DOHH2 (cell line): ENCODE measurements around the gene PCDHGA6.

Source experiments
- H3F3A ChIP-seq: fragments of 200-600 bp; sonication (generic), shearing (Covaris generic); 2 replicates; pipeline ENCODE4 v1.6.0; 2016; ENCODE audit warnings: antibody characterized with exemption, mild to moderate bottlenecking; ENCODE audit not compliant: control insufficient read depth, insufficient read depth
- H3K27ac ChIP-seq: fragments of 200-600 bp; sonication (generic); 2 replicates; pipeline ENCODE4 v1.5.1; 2014; ENCODE audit warnings: low read depth, mild to moderate bottlenecking, low read length, moderate library complexity
- H3K27me3 ChIP-seq: fragments of 200-600 bp; sonication (generic); 2 replicates; pipeline ENCODE4 v1.6.1; 2014; ENCODE audit warnings: mild to moderate bottlenecking, low read length, mixed read lengths; ENCODE audit not compliant: control insufficient read depth
- H3K36me3 ChIP-seq: fragments of 200-600 bp; sonication (generic); 2 replicates; pipeline ENCODE4 v1.6.1; 2014; ENCODE audit warnings: mild to moderate bottlenecking, low read length, moderate library complexity, mixed read lengths; ENCODE audit not compliant: control insufficient read depth
- H3K4me1 ChIP-seq: fragments of 200-600 bp; sonication (generic); 2 replicates; pipeline ENCODE4 v1.6.1; 2014; ENCODE audit warnings: mild to moderate bottlenecking, low read length, mixed read lengths; ENCODE audit not compliant: control insufficient read depth
- H3K4me2 ChIP-seq: fragments of 200-600 bp; sonication (generic); 2 replicates; pipeline ENCODE4 v1.6.0; 2014; ENCODE audit warnings: mild to moderate bottlenecking, low read length, moderate library complexity
- H3K4me3 ChIP-seq: fragments of 200-600 bp; sonication (generic); 2 replicates; pipeline ENCODE4 v1.5.1; 2014; ENCODE audit warnings: mild to moderate bottlenecking, low read length, mixed read lengths
- H3K79me2 ChIP-seq: fragments of 200-600 bp; sonication (generic); 2 replicates; pipeline ENCODE4 v1.6.1; 2014; ENCODE audit warnings: mild to moderate bottlenecking, low read length, mixed read lengths; ENCODE audit not compliant: control insufficient read depth
- H3K9me2 ChIP-seq: fragments of 200-600 bp; sonication (generic); replicated peaks from 2 replicates; pipeline ENCODE4 v1.6.1; 2014; ENCODE audit warnings: mild to moderate bottlenecking, low read length, mixed read lengths; ENCODE audit not compliant: control insufficient read depth
- H3K9me3 ChIP-seq: fragments of 200-600 bp; sonication (generic); 2 replicates; pipeline ENCODE4 v1.6.1; 2014; ENCODE audit warnings: antibody characterized with exemption, low read length, mixed read lengths; ENCODE audit not compliant: control insufficient read depth, insufficient read depth
- H4K20me1 ChIP-seq: fragments of 200-600 bp; sonication (generic); 2 replicates; pipeline ENCODE4 v1.6.0; 2014; ENCODE audit warnings: low read depth, mild to moderate bottlenecking, antibody characterized with exemption, low read length, moderate library complexity; ENCODE audit not compliant: control insufficient read depth, insufficient read depth
- CTCF ChIP-seq: fragments of 200-600 bp; sonication (generic); IDR thresholded peaks from one replicate; pipeline ENCODE4 v1.5.1; 2014; ENCODE audit warnings: antibody characterized with exemption, mild to moderate bottlenecking, low read depth, low read length; ENCODE audit not compliant: poor library complexity, severe bottlenecking
- EZH2phosphoT487 ChIP-seq: fragments of 200-600 bp; sonication (generic); IDR thresholded peaks from 2 replicates; pipeline ENCODE4 v1.6.1; 2017; ENCODE audit warnings: borderline replicate concordance, mild to moderate bottlenecking, antibody characterized with exemption, low read length, moderate library complexity, mixed read lengths

The PCDHGA6 gene

GRCh38 chr5:141373673-141374317 is at the start of gene PCDHGA6:
PCDHGA6 (plus strand) TSS chr5:141373891; CDS start chr5:141374084, 193 bp downstream.
- Histone ChIP-seq H3K4me3 (no peak within 1 kb of the TSS), H3K27me3 (no peaks in the 10 kb centered on the region), H3K79me2 (peaks cover 31% of the 10 kb centered on the region), H3F3A (no peaks in the 10 kb centered on the region), H3K9me3 (peaks cover 60% of the 10 kb centered on the region), H4K20me1 (no peaks in the 10 kb centered on the region), H3K4me2 (no peak within 1 kb of the TSS), H3K27ac (no peak within 1 kb of the TSS), H3K4me1 (peaks cover 16% of the 10 kb centered on the region), H3K36me3 (peaks cover 62% of the 10 kb centered on the region), H3K9me2 (no peaks in the 10 kb centered on the region)
- TF ChIP-seq EZH2phosphoT487 (no peak), CTCF (no peak)

GRCh38 chr5:141326088-141326854 is 47.4 kb upstream of the PCDHGA6 start:
- H3K4me1 ChIP-seq: peaks cover 37% of the 10 kb centered on the region
- no peaks in the 10 kb centered on the region for H4K20me1 ChIP-seq
- H3K9me3 ChIP-seq: peaks cover 12% of the 10 kb centered on the region; the same call in 1 of the 2 replicates
- H3F3A ChIP-seq: no peaks in the 10 kb centered on the region
- no peaks in the 10 kb centered on the region for H3K27me3 ChIP-seq
- TF ChIP-seq EZH2phosphoT487 (no peak), CTCF (peak; percentile 75)
- H3K9me2 ChIP-seq: no peaks in the 10 kb centered on the region
- peak overlapping the region; percentile 80 for H3K4me3 ChIP-seq
- peak overlapping the region; percentile 31; the same call in 1 of the 2 replicates for H3K27ac ChIP-seq
- H3K36me3 ChIP-seq: no peaks in the 10 kb centered on the region
- peak overlapping the region; percentile 73 for H3K4me2 ChIP-seq
- H3K79me2 ChIP-seq: no peaks in the 10 kb centered on the region

- no peak for TF ChIP-seq EZH2phosphoT487
- TF ChIP-seq CTCF: no peak
- H3K79me2 ChIP-seq: no peaks in the 10 kb centered on the region
- no peak overlapping the region for H3K27ac ChIP-seq
- H3K4me3 ChIP-seq: no peak overlapping the region
- no peaks in the 10 kb centered on the region for H3K36me3 ChIP-seq
- peaks cover 12% of the 10 kb centered on the region; the same call in 1 of the 2 replicates for H3K9me3 ChIP-seq
- H3K4me2 ChIP-seq: no peak overlapping the region
- peaks cover 26% of the 10 kb centered on the region for H3K4me1 ChIP-seq
- no peaks in the 10 kb centered on the region for H4K20me1 ChIP-seq
- no peaks in the 10 kb centered on the region for H3K9me2 ChIP-seq
- H3K27me3 ChIP-seq: no peaks in the 10 kb centered on the region
- H3F3A ChIP-seq: no peaks in the 10 kb centered on the region
Observed at GRCh38 chr5:141328231-141328630, 45.5 kb upstream of the PCDHGA6 start.
